Testis (tissue), 3 donors: ENCODE results near the gene PPOX. TPM values are rescaled to one million over a fixed set of nuclear protein-coding genes. Genes with fewer than 3 reads are reported as not detected.

Experiments used
- DNase-seq: peaks from one replicate; pipeline ENCODE4 v3.0.0-alpha.2; 2019
- H3K27ac ChIP-seq, 2 donors: fragments of 200-600 bp; sonication (generic); one replicate each; pipeline ENCODE4 v1.5.1; 2019
- H3K27me3 ChIP-seq: fragments of 200-600 bp; sonication (generic); one replicate; pipeline ENCODE4 v1.5.1; 2019
- H3K36me3 ChIP-seq: fragments of 200-600 bp; sonication (generic); one replicate; pipeline ENCODE4 v1.5.1; 2017; ENCODE audit warnings: low read depth; ENCODE audit errors: missing control alignments
- H3K4me1 ChIP-seq: fragments of 200-600 bp; sonication (generic); one replicate; pipeline ENCODE4 v1.5.1; 2019
- H3K4me3 ChIP-seq, 2 donors: fragments of 200-600 bp; sonication (generic); one replicate each; pipeline ENCODE4 v1.5.1; 2017 to 2019
- H3K9me3 ChIP-seq: fragments of 200-600 bp; sonication (generic); one replicate; pipeline ENCODE4 v1.5.1; 2017
- POLR2A ChIP-seq: fragments of 450-650 bp; IDR thresholded peaks from one replicate; pipeline ENCODE4 v1.6.1; 2017; ENCODE audit warnings: antibody characterized with exemption, mild to moderate bottlenecking, moderate library complexity
- WGBS, 2 donors: methylation state at CpG; one replicate each; pipeline ENCODE4 v1.1.5; 2018; 5-methylcytosine and 5-hydroxymethylcytosine counted together
- intact Hi-C: fragments of 100-400 bp; cut with DNase I; formaldehyde crosslinking; loops from one replicate; pipeline ENCODE4 v1.15.1; 2023; ENCODE audit warnings: low total_unique reads
- polyA plus RNA-seq: library from polyadenylated mRNA; stranded (reverse); fragments of 350-450 nt; fragmentation: Illumina TruSeq; extraction: RNeasy Lipid Tissue Mini Kit (QIAGEN cat#74804); gene quantifications from one replicate; pipeline ENCODE4 v1.2.3, GENCODE V29; 2014; ENCODE audit warnings: low read depth, low replicate concordance; ENCODE audit not compliant: insufficient read depth
- total RNA-seq, 2 donors: library from RNA; depleted of rRNA; stranded (reverse); fragments of >200 nt; gene quantifications; one replicate each; pipeline ENCODE4 v1.2.3, GENCODE V29; 2016
- TF ChIP-seq, protein P1 (sequence below), 3 experiments: fragments of 450-650 bp in 2 of 3; fragments of 200-600 bp in 1 of 3; sonication (generic) in 1 of 3; IDR thresholded peaks; one replicate each; pipeline ENCODE4 v1.5.1; 2016 to 2019; ENCODE audit warnings: antibody characterized with exemption in 3 of 3, mild to moderate bottlenecking in 2 of 3, moderate library complexity in 1 of 3

PPOX gene
- total and polyA plus RNA-seq, 3 donors from 2014 or later, result 19.5 to 24.8 (median 20.5) TPM

DNA sequence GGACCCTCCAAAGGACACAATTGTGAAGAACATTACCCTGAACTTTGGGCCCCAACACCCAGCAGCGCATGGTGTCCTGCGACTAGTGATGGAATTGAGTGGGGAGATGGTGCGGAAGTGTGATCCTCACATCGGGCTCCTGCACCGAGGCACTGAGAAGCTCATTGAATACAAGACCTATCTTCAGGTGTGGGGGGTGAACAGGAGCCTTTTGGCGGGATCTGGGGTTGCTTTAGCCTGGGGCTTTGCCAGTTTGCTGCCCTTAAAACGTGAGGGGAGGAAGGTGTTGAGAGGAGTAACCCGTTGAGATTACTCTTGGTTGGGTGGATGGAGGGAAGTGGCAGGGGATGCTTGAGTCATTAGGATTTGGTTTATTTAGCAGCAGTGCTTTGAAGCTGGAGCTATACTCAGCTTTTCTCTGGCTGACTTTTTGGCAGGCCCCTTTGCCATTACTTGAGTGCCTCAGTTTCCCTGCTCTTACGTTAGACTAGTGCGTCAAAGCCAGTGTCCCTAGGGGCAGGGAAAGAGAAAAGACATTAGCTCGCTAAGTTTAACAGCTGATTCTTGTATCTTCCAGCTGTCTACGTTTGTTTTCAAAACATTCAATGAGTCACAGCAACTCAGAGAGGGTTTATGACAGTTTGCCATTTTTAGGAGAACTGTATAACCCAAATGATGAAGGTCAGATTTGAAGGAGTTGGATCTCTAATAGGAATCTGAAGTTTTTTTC is 40.4 kb downstream of the PPOX start:
- Histone ChIP-seq H3K27me3 (no peaks in the 10 kb centered on the region), H3K36me3 (no peaks in the 10 kb centered on the region), H3K9me3 (no peaks in the 10 kb centered on the region), H3K4me1 (peaks cover 11% of the 10 kb centered on the region), H3K4me3 (no peak overlapping the region), H3K27ac (peak overlapping the region in 1 of 2 donors; percentile 69)
- no peak for DNase-seq
- no peak for TF ChIP-seq POLR2A
- TF ChIP-seq, protein P1, sequence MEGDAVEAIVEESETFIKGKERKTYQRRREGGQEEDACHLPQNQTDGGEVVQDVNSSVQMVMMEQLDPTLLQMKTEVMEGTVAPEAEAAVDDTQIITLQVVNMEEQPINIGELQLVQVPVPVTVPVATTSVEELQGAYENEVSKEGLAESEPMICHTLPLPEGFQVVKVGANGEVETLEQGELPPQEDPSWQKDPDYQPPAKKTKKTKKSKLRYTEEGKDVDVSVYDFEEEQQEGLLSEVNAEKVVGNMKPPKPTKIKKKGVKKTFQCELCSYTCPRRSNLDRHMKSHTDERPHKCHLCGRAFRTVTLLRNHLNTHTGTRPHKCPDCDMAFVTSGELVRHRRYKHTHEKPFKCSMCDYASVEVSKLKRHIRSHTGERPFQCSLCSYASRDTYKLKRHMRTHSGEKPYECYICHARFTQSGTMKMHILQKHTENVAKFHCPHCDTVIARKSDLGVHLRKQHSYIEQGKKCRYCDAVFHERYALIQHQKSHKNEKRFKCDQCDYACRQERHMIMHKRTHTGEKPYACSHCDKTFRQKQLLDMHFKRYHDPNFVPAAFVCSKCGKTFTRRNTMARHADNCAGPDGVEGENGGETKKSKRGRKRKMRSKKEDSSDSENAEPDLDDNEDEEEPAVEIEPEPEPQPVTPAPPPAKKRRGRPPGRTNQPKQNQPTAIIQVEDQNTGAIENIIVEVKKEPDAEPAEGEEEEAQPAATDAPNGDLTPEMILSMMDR (IDR thresholded peaks at IDR 0.05), result no peak
- WGBS, 2 donors, result 77 to 80% methylated on average over 12 of the region's 12 CpGs
- intact Hi-C loops, result no loop called here

DNA sequence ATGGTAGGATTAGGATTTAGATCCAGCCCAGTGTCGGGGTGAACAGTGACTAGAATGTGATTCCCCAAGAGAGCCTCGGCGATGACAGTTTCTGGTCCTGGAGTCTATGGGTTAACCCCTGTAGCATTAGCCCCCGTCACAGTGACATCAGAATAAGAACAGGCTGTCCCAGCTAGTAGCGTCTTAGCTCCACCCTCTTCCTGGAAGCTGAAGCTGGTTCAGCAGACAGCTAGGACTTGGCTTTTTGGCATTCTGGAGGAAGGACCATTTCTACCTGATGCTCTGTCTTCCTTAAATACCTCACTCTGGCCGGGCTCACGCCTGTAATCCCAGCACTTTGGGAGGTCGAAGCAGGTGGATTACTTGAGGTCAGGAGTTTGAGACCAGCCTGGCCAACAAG is 40.9 kb downstream of the PPOX start:
- H3K36me3 ChIP-seq, result no peaks in the 10 kb centered on the region
- H3K4me1 ChIP-seq, result peaks cover 10% of the 10 kb centered on the region
- intact Hi-C loops, result no loop called here
- H3K4me3 ChIP-seq, result no peak overlapping the region
- H3K27ac ChIP-seq, result peak overlapping the region in 1 of 2 donors; percentile 69
- H3K9me3 ChIP-seq, result no peaks in the 10 kb centered on the region
- peak; percentile 41 for DNase-seq
- no peak for TF ChIP-seq POLR2A
- TF ChIP-seq, protein P1 (IDR thresholded peaks at IDR 0.05), result no peak
- no peaks in the 10 kb centered on the region for H3K27me3 ChIP-seq
- WGBS, 2 donors, result 58 to 68% methylated on average over 8 of the region's 8 CpGs

DNA sequence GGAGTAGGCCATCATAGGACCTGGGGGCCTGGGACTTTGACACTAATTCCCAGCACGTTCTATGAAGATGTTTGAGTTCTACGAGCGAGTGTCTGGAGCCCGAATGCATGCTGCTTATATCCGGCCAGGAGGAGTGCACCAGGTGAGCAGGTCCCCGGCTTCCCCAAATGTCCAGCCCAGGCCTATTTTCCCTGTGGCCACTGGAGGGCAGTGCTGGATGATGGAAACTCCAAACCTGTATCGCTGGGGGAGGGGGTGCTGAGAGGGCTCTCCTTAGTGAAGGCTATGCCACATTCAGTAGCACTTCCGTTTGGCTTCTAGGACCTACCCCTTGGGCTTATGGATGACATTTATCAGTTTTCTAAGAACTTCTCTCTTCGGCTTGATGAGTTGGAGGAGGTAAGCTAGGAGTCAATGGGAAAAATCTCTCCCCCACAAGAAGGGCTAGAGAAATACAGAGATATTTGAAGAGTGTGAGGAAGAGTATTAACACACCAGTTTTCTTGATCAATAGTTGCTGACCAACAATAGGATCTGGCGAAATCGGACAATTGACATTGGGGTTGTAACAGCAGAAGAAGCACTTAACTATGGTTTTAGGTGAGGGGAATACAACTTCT is 43.7 kb downstream of the PPOX start:
- no peaks in the 10 kb centered on the region for H3K36me3 ChIP-seq
- H3K27ac ChIP-seq, result no peak overlapping the region

DNA sequence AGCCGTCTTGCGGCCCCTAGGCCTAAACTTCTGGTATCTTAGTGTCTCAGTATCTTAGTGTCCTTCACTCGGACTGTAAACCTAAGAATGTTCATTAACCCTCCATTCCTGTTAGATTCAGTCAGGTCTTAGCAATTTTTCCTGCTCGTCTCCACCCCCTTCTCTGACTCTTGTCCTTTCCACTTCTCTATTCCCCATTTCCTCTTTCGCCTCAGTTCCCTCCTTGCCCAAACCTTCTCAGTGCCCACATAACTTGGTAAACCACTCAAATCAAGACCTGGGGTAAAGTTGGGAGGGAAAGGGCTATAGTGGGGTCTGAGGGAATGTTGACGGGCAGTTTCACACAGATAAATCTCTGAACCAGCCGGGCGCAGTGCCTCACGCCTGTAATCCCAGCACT is 48.1 kb downstream of the PPOX start:
- no peaks in the 10 kb centered on the region for H3K27me3 ChIP-seq
- intact Hi-C loops, result loop anchor here (10.0 kb wide), 1 partner anchor 170 kb away; no protein-coding TSS in a partner anchor
- H3K36me3 ChIP-seq, result no peaks in the 10 kb centered on the region
- 85 to 88% methylated on average over 9 of the region's 9 CpGs for WGBS, 2 donors
- DNase-seq, result no peak
- no peak for TF ChIP-seq POLR2A
- TF ChIP-seq, protein P1 (IDR thresholded peaks at IDR 0.05), result no peak
- no peaks in the 10 kb centered on the region for H3K9me3 ChIP-seq
- H3K4me3 ChIP-seq, result no peak overlapping the region
- no peaks in the 10 kb centered on the region for H3K4me1 ChIP-seq
- no peak overlapping the region for H3K27ac ChIP-seq

More for the DNA sequence above, 43.7 kb downstream of the PPOX start:
- no peak overlapping the region for H3K4me3 ChIP-seq
- H3K9me3 ChIP-seq, result no peaks in the 10 kb centered on the region
- WGBS, 2 donors, result 41 to 51% methylated on average over 9 to 11 of the region's 11 CpGs
- H3K27me3 ChIP-seq, result no peaks in the 10 kb centered on the region
- no peak for TF ChIP-seq POLR2A
- TF ChIP-seq, protein P1 (IDR thresholded peaks at IDR 0.05), result peak; percentile 61 to 83 (median 82)
- intact Hi-C loops, result loop anchor here (10.0 kb wide), 1 partner anchor 175 kb away; no protein-coding TSS in a partner anchor
- H3K4me1 ChIP-seq, result no peaks in the 10 kb centered on the region
- DNase-seq, result peak; percentile 80
